GM23338 (cell line): ENCODE results near the gene IL4I1. TPM values are rescaled to one million over a fixed set of nuclear protein-coding genes. Genes with fewer than 3 reads are reported as not detected.

ENCODE experiments used
- ATAC-seq: fragments of 200-7000 bp; cut with Tn5 transposase; 3 replicates; pipeline ENCODE4 v1.9.1; 2020
- DNase-seq: peaks from one replicate; pipeline ENCODE4 v3.0.0-alpha.2; 2015; ENCODE audit warnings: low spot score
- H2AFZ ChIP-seq: fragments of 200-600 bp; sonication (generic); 2 replicates; pipeline ENCODE4 v1.8.0; 2016; ENCODE audit warnings: antibody characterized with exemption, mild to moderate bottlenecking, moderate library complexity
- H3F3A ChIP-seq: fragments of 200-600 bp; sonication (generic); replicated peaks from 2 replicates; pipeline ENCODE4 v1.8.0; 2017; ENCODE audit warnings: antibody characterized with exemption, mixed run types, low read depth
- H3K27ac ChIP-seq: fragments of 200-600 bp; sonication (generic); 2 replicates; pipeline ENCODE4 v1.6.1; 2016; ENCODE audit warnings: low read depth
- H3K27me3 ChIP-seq: fragments of 200-600 bp; sonication (generic); 2 replicates; pipeline ENCODE4 v1.8.0; 2016; ENCODE audit warnings: mild to moderate bottlenecking, mixed run types, moderate library complexity; ENCODE audit not compliant: insufficient read depth
- H3K36me3 ChIP-seq: fragments of 200-600 bp; sonication (generic); 2 replicates; pipeline ENCODE4 v1.8.0; 2016; ENCODE audit warnings: mild to moderate bottlenecking; ENCODE audit not compliant: insufficient read depth
- H3K4me1 ChIP-seq: fragments of 200-600 bp; sonication (generic); 2 replicates; pipeline ENCODE4 v1.8.0; 2016; ENCODE audit warnings: mild to moderate bottlenecking, moderate library complexity; ENCODE audit not compliant: insufficient read depth
- H3K4me2 ChIP-seq: fragments of 200-600 bp; sonication (generic); 2 replicates; pipeline ENCODE4 v1.7.1; 2017; ENCODE audit warnings: mixed run types
- H3K4me3 ChIP-seq: fragments of 200-600 bp; sonication (generic); 2 replicates; pipeline ENCODE4 v1.6.1; 2016; ENCODE audit warnings: mixed run types
- H3K79me2 ChIP-seq: fragments of 200-600 bp; sonication (generic); replicated peaks from 2 replicates; pipeline ENCODE4 v1.8.0; 2017; ENCODE audit warnings: mild to moderate bottlenecking; ENCODE audit not compliant: insufficient read depth
- H3K9me2 ChIP-seq: fragments of 200-600 bp; sonication (generic); 2 replicates; pipeline ENCODE4 v1.8.0; 2017; ENCODE audit not compliant: insufficient read depth
- H4K20me1 ChIP-seq: fragments of 200-600 bp; sonication (generic); replicated peaks from 2 replicates; pipeline ENCODE4 v1.8.0; 2017; ENCODE audit warnings: mild to moderate bottlenecking; ENCODE audit not compliant: insufficient read depth
- H3K27ac Mint-ChIP-seq: 2 replicates; pipeline ENCODE4 v1.8.0; 2020; ENCODE audit warnings: inconsistent platforms, mild to moderate bottlenecking, moderate library complexity, mixed read lengths
- H3K27me3 Mint-ChIP-seq: 3 replicates; pipeline ENCODE4 v1.8.0; 2022; ENCODE audit warnings: low read depth, mild to moderate bottlenecking, moderate library complexity, mixed read lengths, inconsistent platforms; ENCODE audit not compliant: insufficient read depth, poor library complexity
- H3K36me3 Mint-ChIP-seq: 3 replicates; pipeline ENCODE4 v1.8.0; 2021; ENCODE audit warnings: low read depth, mild to moderate bottlenecking, inconsistent platforms, moderate library complexity, mixed read lengths
- H3K4me1 Mint-ChIP-seq: 3 replicates; pipeline ENCODE4 v1.8.0; 2020; ENCODE audit warnings: mild to moderate bottlenecking, inconsistent platforms, mixed read lengths
- H3K4me3 Mint-ChIP-seq: 3 replicates; pipeline ENCODE4 v1.8.0; 2021; ENCODE audit warnings: moderate library complexity, mild to moderate bottlenecking, inconsistent platforms, mixed read lengths
- H3K9me3 Mint-ChIP-seq: 3 replicates; pipeline ENCODE4 v1.8.0; 2020; ENCODE audit warnings: moderate library complexity, mild to moderate bottlenecking, inconsistent platforms, mixed read lengths
- CREB1 ChIP-seq: fragments of 250-450 bp; sonication (Bioruptor Pico); IDR thresholded peaks from 2 replicates; pipeline ENCODE4 v1.5.0; 2020; ENCODE audit warnings: low read depth, mild to moderate bottlenecking, moderate library complexity
- CTCF ChIP-seq, 2 experiments: fragments of 200-600 bp in 1 of 2; sonication (generic) in 1 of 2; conservative IDR thresholded peaks; 2 replicates each; pipeline versions ENCODE4 v1.5.1 to v1.6.1; 2016 to 2017; ENCODE audit warnings: antibody characterized with exemption in 2 of 2, low read depth in 2 of 2, mild to moderate bottlenecking in 2 of 2, moderate library complexity in 1 of 2
- ETS1 ChIP-seq: IDR thresholded peaks from 2 replicates; pipeline ENCODE4 v1.6.1; 2016; ENCODE audit warnings: antibody characterized with exemption
- EZH2 ChIP-seq: fragments of 200-600 bp; sonication (generic); IDR thresholded peaks from one replicate; pipeline ENCODE4 v1.8.0; 2017; ENCODE audit warnings: antibody characterized with exemption, mild to moderate bottlenecking, low read depth; ENCODE audit not compliant: unreplicated experiment
- EZH2phosphoT487 ChIP-seq: fragments of 200-600 bp; sonication (generic); IDR thresholded peaks from one replicate; pipeline ENCODE4 v1.8.1; 2018; ENCODE audit warnings: antibody characterized with exemption; ENCODE audit not compliant: unreplicated experiment
- JUNB ChIP-seq: IDR thresholded peaks from one replicate; pipeline ENCODE4 v1.6.1; 2016; ENCODE audit warnings: antibody characterized with exemption; ENCODE audit not compliant: unreplicated experiment
- NANOG ChIP-seq: IDR thresholded peaks from 2 replicates; pipeline ENCODE4 v1.6.1; 2016; ENCODE audit warnings: antibody characterized with exemption, borderline replicate concordance
- POLR2AphosphoS5 ChIP-seq: IDR thresholded peaks from 2 replicates; pipeline ENCODE4 v1.6.1; 2016; ENCODE audit warnings: antibody characterized with exemption, low read depth
- REST ChIP-seq: IDR thresholded peaks from one replicate; pipeline ENCODE4 v1.6.1; 2018; ENCODE audit warnings: antibody characterized with exemption; ENCODE audit not compliant: unreplicated experiment
- STAT1 ChIP-seq: IDR thresholded peaks from one replicate; pipeline ENCODE4 v1.6.1; 2016; ENCODE audit warnings: antibody characterized with exemption; ENCODE audit not compliant: unreplicated experiment
- ZNF114 ChIP-seq: fragments of 250-450 bp; sonication (Bioruptor Pico); IDR thresholded peaks from 2 replicates; pipeline ENCODE4 v1.5.0; 2020; ENCODE audit warnings: mild to moderate bottlenecking, moderate library complexity
- ZNF331 ChIP-seq: fragments of 250-450 bp; sonication (Bioruptor Pico); IDR thresholded peaks from 2 replicates; pipeline ENCODE4 v1.5.0; 2020; ENCODE audit warnings: low read depth, mild to moderate bottlenecking, moderate library complexity
- ZNF462 ChIP-seq: fragments of 250-450 bp; sonication (Bioruptor Pico); IDR thresholded peaks from 2 replicates; pipeline ENCODE4 v1.5.0; 2020; ENCODE audit warnings: mild to moderate bottlenecking, moderate library complexity
- polyA plus RNA-seq: library from polyadenylated mRNA; unstranded; fragments of >200 nt; fragmentation: Nextera tagmentation; extraction: Ambion mirVana; gene quantifications from 2 replicates; pipeline ENCODE4 v1.2.1, GENCODE V29; 2016
- total RNA-seq: library from RNA; depleted of rRNA; stranded (reverse); fragments of >200 nt; shearing (Covaris generic); gene quantifications from 2 replicates; pipeline ENCODE4 v1.2.3, GENCODE V29; 2014

IL4I1 gene
- total and polyA plus RNA-seq, 2 experiments from 2014 or later: 0.60 to 0.69 TPM

GRCh38 chr19:49844138-49845095 is 52.3 kb downstream of the IL4I1 start:
- H3K9me3 Mint-ChIP-seq: peaks cover 5% of the 10 kb centered on the region; the same call in 2 of the 3 replicates
- 0 out of 2 replicates have a peak, but pooled peaks cover 9% of the 10 kb centered on the region for H3K79me2 ChIP-seq

More at GRCh38 chr19:49844138-49845095, 52.3 kb downstream of the IL4I1 start:
- peaks cover 9% of the 10 kb centered on the region for H3K4me1 Mint-ChIP-seq
- no peaks in the 10 kb centered on the region for H3K27me3 ChIP-seq
- ATAC-seq (no peak), DNase-seq (no peak)
- H2AFZ ChIP-seq: no peak overlapping the region
- peaks cover 5% of the 10 kb centered on the region for H3K27me3 Mint-ChIP-seq
- H3K36me3 Mint-ChIP-seq: peaks cover 21% of the 10 kb centered on the region
- TF ChIP-seq ZNF462 (CRISPR knock-in tag) (no peak), ETS1 (no peak), REST (no peak), CTCF (conservative IDR thresholded peaks at IDR 0.05; ENCODE audit: low read depth in 2 of 2) (no peak), POLR2AphosphoS5 (no peak), JUNB (no peak), EZH2 (no peak), ZNF331 (CRISPR knock-in tag) (no peak), EZH2phosphoT487 (no peak), ZNF114 (CRISPR knock-in tag) (no peak), NANOG (no peak), CREB1 (no peak), STAT1 (no peak)
- H3K4me2 ChIP-seq: no peak overlapping the region
- H3F3A ChIP-seq: 0 out of 2 replicates have a peak, but pooled peaks cover 7% of the 10 kb centered on the region
- peaks cover 15% of the 10 kb centered on the region for H4K20me1 ChIP-seq
- H3K4me1 ChIP-seq: no peaks in the 10 kb centered on the region
- no peak overlapping the region for H3K4me3 Mint-ChIP-seq
- H3K27ac ChIP-seq: no peak overlapping the region
- H3K4me3 ChIP-seq: no peak overlapping the region
- H3K27ac Mint-ChIP-seq: no peak overlapping the region
- H3K9me2 ChIP-seq: 0 out of 2 replicates have a peak, but pooled peaks cover 3% of the 10 kb centered on the region
- H3K36me3 ChIP-seq: no peaks in the 10 kb centered on the region
